Measurements from ENCODE around the gene MTFR2.

The MTFR2 gene

DNA sequence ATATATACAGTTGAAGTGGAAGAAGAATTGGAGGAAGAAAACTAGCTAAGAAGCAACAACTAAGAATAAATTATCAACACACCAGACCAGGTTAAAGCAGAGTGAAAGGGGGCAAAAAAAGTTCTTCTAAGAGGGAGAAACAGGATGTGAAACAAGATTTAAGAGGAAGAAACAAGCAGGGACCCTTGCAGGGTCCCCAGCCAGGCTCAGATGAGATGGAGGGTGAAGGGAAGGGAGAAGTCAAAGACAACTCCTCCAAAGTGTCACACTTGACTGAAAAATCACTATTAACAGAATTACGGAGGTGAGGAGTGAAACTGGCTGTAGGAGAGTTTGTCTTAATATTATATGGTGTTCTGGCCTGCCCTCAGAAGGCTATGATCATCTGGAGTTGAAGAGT, 65.4 kb downstream of the MTFR2 start:
- H3K9ac ChIP-seq (ENCODE audit: low read length) = no peak overlapping the region
- no peak overlapping the region for H3K4me2 ChIP-seq (ENCODE audit: low read depth, low read length, poor library complexity, severe bottlenecking)
- H3K9me3 ChIP-seq (ENCODE audit: insufficient read depth, low read length) = no peaks in the 10 kb centered on the region
- no peak overlapping the region for H2AFZ ChIP-seq (ENCODE audit: low read depth, low read length, severe bottlenecking)
- H3K4me3 ChIP-seq (ENCODE audit: insufficient read depth, low read length, poor library complexity, severe bottlenecking) = no peak overlapping the region
- H3K27me3 ChIP-seq (ENCODE audit: low read length) = no peaks in the 10 kb centered on the region
- H3K79me2 ChIP-seq (ENCODE audit: insufficient read depth, low read length) = no peaks in the 10 kb centered on the region
- H3K36me3 ChIP-seq (ENCODE audit: low read length) = no peaks in the 10 kb centered on the region
- no peaks in the 10 kb centered on the region for H3K9me2 ChIP-seq (replicated peaks; ENCODE audit: insufficient read depth, low read length)
- TF ChIP-seq, protein P1, sequence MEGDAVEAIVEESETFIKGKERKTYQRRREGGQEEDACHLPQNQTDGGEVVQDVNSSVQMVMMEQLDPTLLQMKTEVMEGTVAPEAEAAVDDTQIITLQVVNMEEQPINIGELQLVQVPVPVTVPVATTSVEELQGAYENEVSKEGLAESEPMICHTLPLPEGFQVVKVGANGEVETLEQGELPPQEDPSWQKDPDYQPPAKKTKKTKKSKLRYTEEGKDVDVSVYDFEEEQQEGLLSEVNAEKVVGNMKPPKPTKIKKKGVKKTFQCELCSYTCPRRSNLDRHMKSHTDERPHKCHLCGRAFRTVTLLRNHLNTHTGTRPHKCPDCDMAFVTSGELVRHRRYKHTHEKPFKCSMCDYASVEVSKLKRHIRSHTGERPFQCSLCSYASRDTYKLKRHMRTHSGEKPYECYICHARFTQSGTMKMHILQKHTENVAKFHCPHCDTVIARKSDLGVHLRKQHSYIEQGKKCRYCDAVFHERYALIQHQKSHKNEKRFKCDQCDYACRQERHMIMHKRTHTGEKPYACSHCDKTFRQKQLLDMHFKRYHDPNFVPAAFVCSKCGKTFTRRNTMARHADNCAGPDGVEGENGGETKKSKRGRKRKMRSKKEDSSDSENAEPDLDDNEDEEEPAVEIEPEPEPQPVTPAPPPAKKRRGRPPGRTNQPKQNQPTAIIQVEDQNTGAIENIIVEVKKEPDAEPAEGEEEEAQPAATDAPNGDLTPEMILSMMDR (IDR thresholded peaks at IDR 0.05; ENCODE audit: insufficient read depth, low read length, poor library complexity, severe bottlenecking) = no peak
- TF ChIP-seq EZH2phosphoT487 (conservative IDR thresholded peaks at IDR 0.05; ENCODE audit: low read length) = no peak
- H4K20me1 ChIP-seq (ENCODE audit: low read depth, low read length) = no peaks in the 10 kb centered on the region
- no peak overlapping the region for H3K27ac ChIP-seq (ENCODE audit: low read depth, low read length)
- H3F3A ChIP-seq (ENCODE audit: insufficient read depth) = no peaks in the 10 kb centered on the region

DNA sequence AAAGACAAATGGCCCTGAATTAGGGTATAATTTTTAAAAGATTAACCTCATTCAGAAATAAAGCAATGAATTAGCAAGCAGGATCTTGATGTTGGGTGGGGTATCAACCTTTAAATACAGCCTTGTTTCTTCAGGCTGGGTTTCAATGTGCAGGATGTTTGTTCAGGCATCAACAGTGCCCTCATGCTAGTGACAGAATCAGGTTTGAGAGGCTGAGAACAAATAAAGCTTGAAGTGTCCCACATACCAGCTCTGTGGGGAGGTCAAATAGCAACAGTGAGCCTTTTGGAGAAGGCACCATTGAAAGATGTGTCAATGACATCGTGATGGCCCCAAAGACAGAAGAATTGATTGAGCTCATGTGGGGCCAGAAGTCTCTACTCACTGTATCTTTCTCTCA, 68.2 kb downstream of the MTFR2 start:
- no peak overlapping the region for H3K4me3 ChIP-seq (ENCODE audit: insufficient read depth, low read length, poor library complexity, severe bottlenecking)
- no peaks in the 10 kb centered on the region for H3K27me3 ChIP-seq (ENCODE audit: low read length)
- H2AFZ ChIP-seq (ENCODE audit: low read depth, low read length, severe bottlenecking) = no peak overlapping the region
- H3K79me2 ChIP-seq (ENCODE audit: insufficient read depth, low read length) = no peaks in the 10 kb centered on the region
- H3K9ac ChIP-seq (ENCODE audit: low read length) = no peak overlapping the region
- H3K9me2 ChIP-seq (replicated peaks; ENCODE audit: insufficient read depth, low read length) = no peaks in the 10 kb centered on the region
- no peaks in the 10 kb centered on the region for H3K9me3 ChIP-seq (ENCODE audit: insufficient read depth, low read length)
- H3K4me2 ChIP-seq (ENCODE audit: low read depth, low read length, poor library complexity, severe bottlenecking) = no peak overlapping the region
- H3F3A ChIP-seq (ENCODE audit: insufficient read depth) = no peaks in the 10 kb centered on the region
- no peak for TF ChIP-seq EZH2phosphoT487 (conservative IDR thresholded peaks at IDR 0.05; ENCODE audit: low read length)
- TF ChIP-seq, protein P1 (IDR thresholded peaks at IDR 0.05; ENCODE audit: insufficient read depth, low read length, poor library complexity, severe bottlenecking) = no peak
- no peaks in the 10 kb centered on the region for H4K20me1 ChIP-seq (ENCODE audit: low read depth, low read length)
- no peak overlapping the region for H3K27ac ChIP-seq (ENCODE audit: low read depth, low read length)
- H3K36me3 ChIP-seq (ENCODE audit: low read length) = no peaks in the 10 kb centered on the region

DNA sequence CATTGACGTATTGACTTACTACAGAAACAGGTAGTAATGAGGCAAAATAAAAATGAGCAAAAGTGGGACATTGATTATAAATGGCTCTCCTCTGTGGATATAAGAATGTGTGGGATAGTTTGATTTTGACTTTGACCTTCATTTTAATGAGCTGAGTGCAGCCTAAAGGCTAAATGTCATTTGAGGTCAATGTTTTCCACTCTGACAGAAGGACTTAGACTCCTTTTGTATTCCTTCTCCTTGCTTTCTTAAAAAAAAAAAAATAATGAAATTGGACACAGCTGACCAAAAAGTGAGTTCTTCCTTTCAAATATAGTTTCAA, 68.6 kb downstream of the MTFR2 start:
- H3K27ac ChIP-seq (ENCODE audit: low read depth, low read length) = no peak overlapping the region
- H3K9ac ChIP-seq (ENCODE audit: low read length) = no peak overlapping the region
- no peaks in the 10 kb centered on the region for H3K9me2 ChIP-seq (replicated peaks; ENCODE audit: insufficient read depth, low read length)
- no peaks in the 10 kb centered on the region for H3K36me3 ChIP-seq (ENCODE audit: low read length)
- H3K4me2 ChIP-seq (ENCODE audit: low read depth, low read length, poor library complexity, severe bottlenecking) = no peak overlapping the region
- H2AFZ ChIP-seq (ENCODE audit: low read depth, low read length, severe bottlenecking) = no peak overlapping the region
- H3K27me3 ChIP-seq (ENCODE audit: low read length) = no peaks in the 10 kb centered on the region
- H3K79me2 ChIP-seq (ENCODE audit: insufficient read depth, low read length) = no peaks in the 10 kb centered on the region
- H4K20me1 ChIP-seq (ENCODE audit: low read depth, low read length) = no peaks in the 10 kb centered on the region
- no peak for TF ChIP-seq EZH2phosphoT487 (conservative IDR thresholded peaks at IDR 0.05; ENCODE audit: low read length)
- TF ChIP-seq, protein P1 (IDR thresholded peaks at IDR 0.05; ENCODE audit: insufficient read depth, low read length, poor library complexity, severe bottlenecking) = no peak
- no peak overlapping the region for H3K4me3 ChIP-seq (ENCODE audit: insufficient read depth, low read length, poor library complexity, severe bottlenecking)
- H3K9me3 ChIP-seq (ENCODE audit: insufficient read depth, low read length) = no peaks in the 10 kb centered on the region
- no peaks in the 10 kb centered on the region for H3F3A ChIP-seq (ENCODE audit: insufficient read depth)
